Measurements from ENCODE around the gene B3GAT3.

GRCh38 chr11:62665599-62666258 lies 43.9 kb upstream of the B3GAT3 start:
- TF ChIP-seq CTCF (IDR thresholded peaks at IDR 0.05 in 8 of 11, conservative IDR thresholded peaks at IDR 0.05 in 3 of 11): no peak
- TF ChIP-seq POLR2A (IDR thresholded peaks at IDR 0.05): no peak
- no peak for TF ChIP-seq POLR2AphosphoS5 (IDR thresholded peaks at IDR 0.05)
